K562 (cell line): ENCODE data around the gene SH2D4B. TPM values are rescaled to one million over a fixed set of nuclear protein-coding genes. Genes with fewer than 3 reads are reported as not detected.

Experiments
- ASH1L ChIP-seq: fragments of 450-650 bp; IDR thresholded peaks from 2 replicates; pipeline ENCODE4 v1.6.1; 2018; ENCODE audit warnings: borderline replicate concordance, mild to moderate bottlenecking, low read depth; ENCODE audit not compliant: partially characterized antibody
- DEAF1 ChIP-seq: fragments of 450-650 bp; formaldehyde crosslinking; IDR thresholded peaks from 2 replicates; pipeline ENCODE4 v1.4.0; 2020; ENCODE audit warnings: mild to moderate bottlenecking, moderate library complexity
- EP400 ChIP-seq: fragments of 450-650 bp; IDR thresholded peaks from 2 replicates; pipeline ENCODE4 v1.6.1; 2017; ENCODE audit warnings: antibody characterized with exemption, mild to moderate bottlenecking, moderate library complexity
- HCFC1 ChIP-seq: IDR thresholded peaks from 2 replicates; pipeline ENCODE4 v1.6.1; 2012; ENCODE audit warnings: low read depth, low read length, improper control_type of control experiment
- HIVEP1 ChIP-seq: fragments of 250-450 bp; sonication (Bioruptor Pico); IDR thresholded peaks from 2 replicates; pipeline ENCODE4 v1.4.0; 2020; ENCODE audit warnings: mild to moderate bottlenecking
- KLF6 ChIP-seq: fragments of 250-450 bp; sonication (Bioruptor Pico); IDR thresholded peaks from 2 replicates; pipeline ENCODE4 v1.4.0; 2020; ENCODE audit warnings: mild to moderate bottlenecking, moderate library complexity, borderline replicate concordance
- MBD2 ChIP-seq: sonication (generic); IDR thresholded peaks from 2 replicates; pipeline ENCODE4 v1.6.1; 2016; ENCODE audit warnings: low read depth, borderline replicate concordance
- PTRF ChIP-seq: fragments of 450-650 bp; IDR thresholded peaks from 2 replicates; pipeline ENCODE4 v1.6.1; 2016; ENCODE audit warnings: mild to moderate bottlenecking, missing genetic modification characterization, missing compliant biosample characterization
- SMAD3 ChIP-seq: fragments of 450-650 bp; formaldehyde crosslinking; conservative IDR thresholded peaks from 2 replicates; pipeline ENCODE4 v1.4.0; 2020; ENCODE audit warnings: mild to moderate bottlenecking
- SRF ChIP-seq, 2 experiments: fragments of 250-450, 450-650 bp in 1 of 2; sonication (Bioruptor Pico) in 1 of 2; sonication (generic) in 1 of 2; formaldehyde crosslinking; IDR thresholded peaks; 2 replicates each; pipeline versions ENCODE4 v1.5.0 to v1.5.1; 2020 to 2022; ENCODE audit warnings: mild to moderate bottlenecking in 1 of 2, missing genetic modification reagents in 1 of 2
- THRAP3 ChIP-seq: fragments of 450-650 bp; IDR thresholded peaks from 2 replicates; pipeline ENCODE4 v1.6.1; 2016; ENCODE audit warnings: mild to moderate bottlenecking, inconsistent platforms, borderline replicate concordance
- TRIM25 ChIP-seq: fragments of 450-650 bp; IDR thresholded peaks from 2 replicates; pipeline ENCODE4 v1.7.0; 2016; ENCODE audit warnings: borderline replicate concordance
- TSHZ1 ChIP-seq: fragments of 250-450 bp; sonication (Bioruptor Pico); IDR thresholded peaks from 2 replicates; pipeline ENCODE4 v1.4.0; 2020; ENCODE audit warnings: mild to moderate bottlenecking, moderate library complexity
- XRCC3 ChIP-seq: fragments of 450-650 bp; IDR thresholded peaks from 2 replicates; pipeline ENCODE4 v1.6.1; 2017; ENCODE audit warnings: mild to moderate bottlenecking, moderate library complexity
- ZBTB26 ChIP-seq: fragments of 450-650 bp; formaldehyde crosslinking; IDR thresholded peaks from 2 replicates; pipeline ENCODE4 v1.4.0; 2022; ENCODE audit warnings: missing genetic modification characterization
- ZFP1 ChIP-seq: fragments of 450-650 bp; formaldehyde crosslinking; IDR thresholded peaks from 2 replicates; pipeline ENCODE4 v1.4.0; 2020; ENCODE audit warnings: mild to moderate bottlenecking, mixed read lengths
- ZNF165 ChIP-seq: fragments of 250-450 bp; sonication (Bioruptor Pico); IDR thresholded peaks from 2 replicates; pipeline ENCODE4 v1.4.0; 2020; ENCODE audit warnings: borderline replicate concordance
- ZNF766 ChIP-seq: fragments of 200-800 bp; sonication (Bioruptor generic); conservative IDR thresholded peaks from 2 replicates; pipeline ENCODE4 v1.6.1; 2016; ENCODE audit warnings: missing genetic modification characterization, missing compliant biosample characterization
- polyA plus RNA-seq, 8 experiments: library from polyadenylated mRNA; depleted of rRNA in 4 of 8; stranded (reverse) in 5 of 8; unstranded in 3 of 8; fragments of >200 nt; fragmentation: Nextera tagmentation in 2 of 8; fragmentation: Illumina TruSeq in 1 of 8; extraction: Ambion mirVana in 2 of 8; extraction: Trizol in 1 of 8; gene quantifications; 2 replicates each; pipeline versions ENCODE4 v1.2.1 to v1.2.3, GENCODE V29; 2011 to 2014; ENCODE audit warnings: inconsistent platforms in 1 of 8, missing spikeins in 1 of 8
- total RNA-seq, 7 experiments: library from RNA; depleted of rRNA in 6 of 7; stranded (reverse); fragments of >200 nt in 6 of 7; fragmentation: Illumina TruSeq in 2 of 7; extraction: Trizol in 2 of 7; gene quantifications; 2 replicates each; pipeline versions ENCODE4 v1.2.1 to v1.2.3, GENCODE V29; 2011 to 2021; ENCODE audit warnings: low replicate concordance in 1 of 7

Gene SH2D4B
- total and polyA plus RNA-seq, 9 of the 15 experiments (the other 6 are each of a cell fraction or from before 2014, with no cell fraction given), result 0.03 to 0.14 (median 0.04) TPM; not detected in 4

GRCh38 chr10:80535671-80536360 lies 1.9 kb upstream of the SH2D4B start (continued):
- TF ChIP-seq TRIM25 (no peak), ZBTB26 (CRISPR knock-in tag) (no peak), DEAF1 (CRISPR knock-in tag) (no peak), ASH1L (no peak), HCFC1 (peak; percentile 40; the same call in 1 of the 2 replicates), XRCC3 (no peak), ZFP1 (CRISPR knock-in tag) (no peak), PTRF (no peak), HIVEP1 (CRISPR knock-in tag) (no peak), MBD2 (no peak), SRF (CRISPR knock-in tag; IDR thresholded peaks at IDR 0.05) (no peak), SMAD3 (CRISPR knock-in tag) (no peak), ZNF766 (CRISPR knock-in tag) (no peak), TSHZ1 (CRISPR knock-in tag) (no peak), THRAP3 (no peak), KLF6 (CRISPR knock-in tag) (no peak), ZNF165 (CRISPR knock-in tag) (no peak), EP400 (0 out of 2 replicates have a peak, but pooled peaks have one; percentile 53)
